ENCODE data around the gene DHRS7.

The DHRS7 gene, protein sequence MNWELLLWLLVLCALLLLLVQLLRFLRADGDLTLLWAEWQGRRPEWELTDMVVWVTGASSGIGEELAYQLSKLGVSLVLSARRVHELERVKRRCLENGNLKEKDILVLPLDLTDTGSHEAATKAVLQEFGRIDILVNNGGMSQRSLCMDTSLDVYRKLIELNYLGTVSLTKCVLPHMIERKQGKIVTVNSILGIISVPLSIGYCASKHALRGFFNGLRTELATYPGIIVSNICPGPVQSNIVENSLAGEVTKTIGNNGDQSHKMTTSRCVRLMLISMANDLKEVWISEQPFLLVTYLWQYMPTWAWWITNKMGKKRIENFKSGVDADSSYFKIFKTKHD

DNA sequence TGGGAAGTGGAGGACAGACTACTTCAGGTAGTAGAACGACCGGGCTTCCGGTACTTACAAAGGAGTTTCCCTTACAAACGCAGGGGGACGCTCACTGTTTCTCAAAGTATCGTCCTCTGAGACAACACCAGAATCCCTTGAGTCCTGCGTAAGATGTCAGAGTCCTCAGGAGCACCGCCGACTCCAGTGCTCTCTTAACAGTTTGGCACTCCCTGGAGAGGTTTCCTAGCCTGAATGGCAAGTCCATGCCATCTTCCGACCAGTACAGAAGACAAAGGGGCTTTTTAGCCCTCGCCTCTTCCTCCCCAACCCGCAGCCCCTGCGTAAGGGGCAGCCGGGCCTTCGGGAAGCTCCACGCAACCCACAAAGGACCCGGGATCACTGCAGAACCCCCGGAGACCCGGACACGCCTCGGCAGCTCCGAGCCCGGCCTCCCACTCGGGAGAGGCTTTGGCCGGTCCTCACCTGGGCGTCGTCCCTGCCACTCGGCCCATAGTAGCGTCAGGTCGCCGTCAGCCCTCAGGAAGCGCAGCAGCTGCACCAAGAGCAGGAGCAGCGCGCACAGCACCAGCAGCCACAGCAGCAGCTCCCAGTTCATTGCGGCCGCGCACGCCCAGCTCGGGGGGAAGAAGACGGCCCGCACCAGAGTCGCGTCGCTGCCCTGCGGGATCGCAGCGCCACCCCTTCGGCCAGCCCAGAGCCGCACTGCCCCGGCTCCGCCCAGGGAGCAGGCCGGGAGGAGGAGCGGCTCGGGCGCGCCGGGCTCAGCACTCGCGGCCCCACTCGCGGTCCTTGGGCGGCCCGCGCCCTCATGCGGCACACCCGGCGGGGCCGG is at the start of gene DHRS7:
TSS of gene DHRS7 (minus strand) at position 687 of the 835 bp plus-strand sequence. CDS start at position 598, 89 bp downstream.
- in situ Hi-C loops (cut with HindIII; ENCODE audit: low pct_ligation_motif_present, low pct_unique_long_range_greater_than_20kb, low sequenced_read_pairs): no loop called here

DNA sequence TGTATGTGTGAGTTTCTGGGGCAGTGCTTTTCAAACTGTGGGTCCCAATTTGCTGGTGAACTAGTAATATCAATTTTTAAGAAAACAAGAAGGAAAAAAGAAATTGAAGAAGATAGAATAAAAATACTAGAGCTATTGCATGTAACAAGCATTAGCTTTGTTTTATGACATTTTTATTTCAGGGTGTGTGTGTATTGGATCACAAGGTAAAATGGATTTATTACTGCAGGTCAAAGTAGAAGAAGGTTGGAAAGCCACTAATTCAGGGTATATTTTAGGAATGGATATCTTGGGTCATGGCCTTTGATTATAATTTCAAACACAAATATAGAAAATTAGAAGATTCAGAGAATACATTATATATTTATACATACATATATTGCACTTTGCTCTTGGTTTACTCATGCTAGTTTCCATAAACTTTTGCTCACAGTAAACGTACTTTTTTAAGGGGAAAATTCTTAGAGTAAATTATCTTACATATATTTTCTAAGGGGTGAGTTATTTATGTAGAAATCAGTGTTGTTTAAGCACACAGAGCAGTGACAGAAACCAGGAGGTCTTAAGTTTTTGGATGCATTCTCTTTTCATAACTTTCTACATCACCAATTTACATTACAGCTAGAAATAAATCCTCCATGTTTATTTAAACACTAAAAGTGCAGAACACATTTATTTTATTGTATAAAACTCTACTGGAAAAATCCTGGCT is 49.4 kb upstream of the DHRS7 start:
- no peak for DNase-seq
- in situ Hi-C loops (cut with HindIII; ENCODE audit: low pct_ligation_motif_present, low pct_unique_long_range_greater_than_20kb, low sequenced_read_pairs): no loop called here

More for the DNA sequence above, at the start of gene DHRS7:
- DNase-seq: peak; percentile 81

- DNase-seq: no peak
- in situ Hi-C loops (cut with HindIII; ENCODE audit: low pct_ligation_motif_present, low pct_unique_long_range_greater_than_20kb, low sequenced_read_pairs): no loop called here
These were observed 48.8 kb upstream of the DHRS7 start for GRCh38 chr14:60214003-60214402.

GRCh38 chr14:60212503-60213371 is 47.5 kb upstream of the DHRS7 start:
- in situ Hi-C loops (cut with HindIII; ENCODE audit: low pct_ligation_motif_present, low pct_unique_long_range_greater_than_20kb, low sequenced_read_pairs): no loop called here
- DNase-seq: no peak

DNA sequence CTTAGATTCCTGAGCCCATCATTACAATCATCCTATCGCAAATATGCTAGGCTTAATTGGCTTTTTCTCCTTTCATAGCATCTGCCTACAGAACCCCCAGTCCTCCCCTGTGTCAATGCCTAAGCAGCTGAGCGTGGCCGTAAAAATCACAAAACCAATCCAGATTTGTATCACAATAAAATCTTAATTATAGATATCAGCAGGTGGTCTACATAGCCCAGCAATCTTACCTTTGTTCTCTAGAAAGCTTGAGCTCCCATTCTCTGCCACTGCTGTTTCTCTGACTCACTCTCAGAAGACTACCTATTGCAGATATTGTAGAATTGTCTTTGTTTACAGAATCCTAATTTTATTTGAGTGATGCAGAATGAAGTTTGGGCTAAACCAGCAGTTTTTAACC is 46.0 kb upstream of the DHRS7 start:
- in situ Hi-C loops (cut with HindIII; ENCODE audit: low pct_ligation_motif_present, low pct_unique_long_range_greater_than_20kb, low sequenced_read_pairs): no loop called here
- no peak for DNase-seq

- no peak for DNase-seq
- in situ Hi-C loops (cut with HindIII; ENCODE audit: low pct_ligation_motif_present, low pct_unique_long_range_greater_than_20kb, low sequenced_read_pairs): no loop called here
These were observed 45.5 kb upstream of the DHRS7 start for GRCh38 chr14:60210703-60211102.

DNA sequence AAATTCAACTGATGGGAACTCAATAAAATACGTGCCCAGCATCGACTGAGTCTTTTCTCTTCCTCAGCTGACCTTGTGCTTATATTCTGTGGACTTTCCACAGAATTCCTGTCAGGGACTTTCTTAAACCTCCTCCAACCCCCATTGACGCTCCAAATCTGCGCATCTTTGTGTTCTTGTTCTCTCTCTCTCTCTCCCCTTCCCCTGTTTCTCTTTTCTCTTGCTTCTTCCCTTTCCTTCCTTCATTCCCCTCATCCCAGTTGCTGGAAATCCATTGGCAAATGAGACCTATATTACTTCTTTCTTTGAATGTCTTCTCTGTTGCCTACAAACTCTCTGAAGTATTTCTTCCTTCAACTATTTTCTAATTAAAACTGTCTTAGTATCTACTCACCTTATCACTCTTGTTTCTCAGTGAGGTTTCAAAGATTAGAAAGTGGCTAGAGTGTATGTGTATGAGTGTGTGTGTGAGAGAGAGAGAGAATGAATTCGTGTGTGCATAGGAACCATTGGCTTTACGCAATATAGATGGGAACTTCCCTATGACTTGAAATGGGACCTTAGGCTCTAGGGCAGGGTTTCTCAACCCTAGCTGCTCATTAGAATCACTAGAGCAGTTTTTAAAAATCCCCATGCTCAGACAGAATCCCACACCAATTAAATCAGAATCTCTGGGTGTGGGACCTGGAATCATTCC is 41.8 kb upstream of the DHRS7 start:
- in situ Hi-C loops (cut with HindIII; ENCODE audit: low pct_ligation_motif_present, low pct_unique_long_range_greater_than_20kb, low sequenced_read_pairs): no loop called here
- no peak for DNase-seq

- in situ Hi-C loops (cut with HindIII; ENCODE audit: low pct_ligation_motif_present, low pct_unique_long_range_greater_than_20kb, low sequenced_read_pairs): no loop called here
These were observed 41.1 kb upstream of the DHRS7 start for GRCh38 chr14:60206249-60206670.

GRCh38 chr14:60204843-60205774 is 39.9 kb upstream of the DHRS7 start:
- DNase-seq: no peak

More at GRCh38 chr14:60206249-60206670, 41.1 kb upstream of the DHRS7 start:
- DNase-seq: no peak

DNA sequence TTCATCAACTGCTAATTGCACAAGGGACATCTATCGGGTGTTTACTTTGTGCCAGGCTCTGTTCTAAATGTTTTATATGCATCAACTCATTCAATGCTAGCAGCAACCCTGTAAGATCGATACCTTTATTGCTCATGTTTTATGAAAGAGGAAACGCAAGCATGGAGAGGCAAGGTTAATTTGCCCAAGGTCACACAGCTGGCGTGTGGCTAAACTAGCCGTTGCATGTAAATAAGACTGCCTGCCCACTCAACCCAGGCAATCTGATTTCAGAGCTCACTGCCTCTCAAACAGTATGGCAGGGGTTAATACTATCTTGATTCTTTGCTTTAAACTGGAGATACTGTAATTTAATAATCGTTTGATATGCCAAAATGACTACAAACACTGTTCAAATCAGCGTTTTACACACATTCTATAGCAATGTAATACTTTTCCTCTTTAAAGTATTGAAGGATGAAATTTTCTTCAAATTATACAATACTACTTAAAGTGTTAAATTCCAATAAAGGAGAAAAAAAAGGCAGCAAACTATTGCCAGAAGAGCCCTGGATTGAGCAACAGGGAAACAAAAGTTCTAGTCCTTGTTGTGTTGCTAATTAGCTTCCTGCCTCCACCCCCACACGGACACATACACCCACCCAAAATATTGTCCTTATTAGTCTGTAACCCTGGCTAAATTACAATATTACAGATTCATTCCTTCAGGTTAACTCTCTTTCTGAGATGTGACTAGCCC is 39.1 kb upstream of the DHRS7 start:
- in situ Hi-C loops (cut with HindIII; ENCODE audit: low pct_ligation_motif_present, low pct_unique_long_range_greater_than_20kb, low sequenced_read_pairs): no loop called here

More at GRCh38 chr14:60204843-60205774, 39.9 kb upstream of the DHRS7 start:
- in situ Hi-C loops (cut with HindIII; ENCODE audit: low pct_ligation_motif_present, low pct_unique_long_range_greater_than_20kb, low sequenced_read_pairs): no loop called here

DNA sequence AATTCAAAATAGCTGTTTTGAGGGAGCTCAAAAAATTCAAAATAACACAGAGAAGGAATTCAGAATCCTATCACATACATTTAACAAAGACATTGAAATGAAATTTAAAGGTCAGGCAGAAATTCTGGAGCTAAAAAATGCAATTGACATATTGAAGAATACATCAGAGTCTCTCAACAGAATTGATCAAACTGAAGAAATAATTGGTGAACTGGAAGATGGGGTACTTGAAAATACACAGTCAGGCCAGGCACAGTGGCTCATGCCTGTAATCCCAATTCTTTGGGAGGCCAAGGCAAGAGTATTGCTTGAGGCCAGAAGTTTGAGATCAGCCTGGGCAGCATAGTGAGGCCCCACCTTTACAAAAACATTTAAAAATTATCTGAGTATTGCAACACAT is 34.1 kb upstream of the DHRS7 start:
- in situ Hi-C loops (cut with HindIII; ENCODE audit: low pct_ligation_motif_present, low pct_unique_long_range_greater_than_20kb, low sequenced_read_pairs): no loop called here
- DNase-seq: no peak

More for the DNA sequence above, 39.1 kb upstream of the DHRS7 start:
- DNase-seq: no peak

- in situ Hi-C loops (cut with HindIII; ENCODE audit: low pct_ligation_motif_present, low pct_unique_long_range_greater_than_20kb, low sequenced_read_pairs): no loop called here
- no peak for DNase-seq
These were observed 32.6 kb upstream of the DHRS7 start for GRCh38 chr14:60197629-60198303.

GRCh38 chr14:60196291-60196690 is 31.1 kb upstream of the DHRS7 start:
- no peak for DNase-seq

DNA sequence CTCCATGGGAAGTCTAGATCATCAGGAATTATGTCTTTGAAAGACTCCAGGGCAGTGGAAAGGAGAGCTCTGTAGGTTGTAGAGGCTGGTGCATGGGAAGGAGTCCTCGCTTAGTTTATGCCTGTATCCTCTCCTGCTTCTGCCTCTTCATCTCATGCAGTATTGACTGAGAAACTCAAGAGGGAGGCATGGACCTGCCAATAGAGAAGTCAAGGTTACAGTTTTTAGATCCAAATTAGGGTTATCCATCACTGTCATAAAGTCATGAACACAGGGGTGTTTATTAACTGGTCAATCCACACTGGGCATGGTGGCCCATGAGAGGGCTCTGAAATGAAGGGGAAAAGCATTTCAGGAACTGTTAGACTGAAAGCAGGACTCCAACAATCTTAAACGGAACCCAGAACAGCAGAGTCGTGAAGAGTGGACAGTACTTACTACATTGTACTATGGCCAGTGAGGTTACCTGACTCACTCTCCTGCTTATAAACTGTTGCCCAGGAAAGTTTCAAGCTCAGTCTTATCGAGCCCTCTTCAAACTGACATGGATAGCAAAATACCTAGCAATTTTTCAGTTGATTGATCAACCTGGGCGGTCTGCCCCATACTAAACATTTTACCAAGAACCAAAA is 30.1 kb upstream of the DHRS7 start:
- in situ Hi-C loops (cut with HindIII; ENCODE audit: low pct_ligation_motif_present, low pct_unique_long_range_greater_than_20kb, low sequenced_read_pairs): no loop called here
- DNase-seq: no peak

More at GRCh38 chr14:60196291-60196690, 31.1 kb upstream of the DHRS7 start:
- in situ Hi-C loops (cut with HindIII; ENCODE audit: low pct_ligation_motif_present, low pct_unique_long_range_greater_than_20kb, low sequenced_read_pairs): no loop called here
